PC-9 (cell line): ENCODE measurements around the gene VMA21. TPM values are rescaled to one million over a fixed set of nuclear protein-coding genes. Genes with fewer than 3 reads are reported as not detected.

Experiments used
- BruUV-seq: library from RNA; stranded (reverse); fragments of 400-500 nt; replicated peaks from 2 replicates; lab custom pipeline; 2021; lab: Mats Ljungman, UMichigan
- CTCF ChIA-PET: fragments of 300-600 bp; sonication (Branson Sonifier 250); formaldehyde crosslinking; loops from one replicate; lab custom pipeline; 2022; ENCODE audit warnings: antibody characterized with exemption; lab: Charles Lee
- POLR2A ChIA-PET: fragments of 300-600 bp; sonication (Branson Sonifier 250); formaldehyde crosslinking; loops from one replicate; lab custom pipeline; 2022; ENCODE audit warnings: antibody characterized with exemption; ENCODE audit not compliant: unreplicated experiment; lab: Charles Lee
- DNase-seq, 2 experiments: peaks; one replicate each; pipeline versions ENCODE4 v3.0.0 to v3.0.0-alpha.2; 2015 to 2022; ENCODE audit warnings: mixed read lengths in 1 of 2
- H2AFZ ChIP-seq: fragments of 200-600 bp; sonication (generic); 2 replicates; pipeline ENCODE4 v1.8.1; 2017; ENCODE audit warnings: antibody characterized with exemption
- H3F3A ChIP-seq: fragments of 200-600 bp; sonication (generic); 2 replicates; pipeline ENCODE4 v1.8.1; 2017; ENCODE audit warnings: antibody characterized with exemption, mild to moderate bottlenecking, low read depth; ENCODE audit not compliant: insufficient read depth
- H3K27ac ChIP-seq: fragments of 200-600 bp; sonication (generic); 2 replicates; pipeline ENCODE4 v1.6.1; 2016; ENCODE audit warnings: mixed run types
- H3K27me3 ChIP-seq: fragments of 200-600 bp; sonication (generic); 2 replicates; pipeline ENCODE4 v1.6.1; 2016; ENCODE audit warnings: low read depth, mixed run types; ENCODE audit not compliant: insufficient read depth
- H3K36me3 ChIP-seq: fragments of 200-600 bp; sonication (generic); 2 replicates; pipeline ENCODE4 v1.6.1; 2016; ENCODE audit warnings: low read depth, mixed run types
- H3K4me1 ChIP-seq: fragments of 200-600 bp; sonication (generic); replicated peaks from 2 replicates; pipeline ENCODE4 v1.6.1; 2016; ENCODE audit warnings: mixed run types; ENCODE audit not compliant: insufficient read depth
- H3K4me2 ChIP-seq: fragments of 200-600 bp; sonication (generic); 2 replicates; pipeline ENCODE4 v1.6.1; 2017; ENCODE audit warnings: mixed run types
- H3K4me3 ChIP-seq: fragments of 200-600 bp; sonication (generic); 2 replicates; pipeline ENCODE4 v1.6.1; 2016; ENCODE audit warnings: mixed run types
- H3K79me2 ChIP-seq: fragments of 200-600 bp; sonication (generic); 2 replicates; pipeline ENCODE4 v1.6.1; 2017; ENCODE audit warnings: low read depth, mixed run types
- H3K9me2 ChIP-seq: fragments of 200-600 bp; sonication (generic); 2 replicates; pipeline ENCODE4 v1.8.1; 2017; ENCODE audit warnings: mild to moderate bottlenecking; ENCODE audit not compliant: insufficient read depth
- H3K9me3 ChIP-seq: fragments of 200-600 bp; sonication (generic); 2 replicates; pipeline ENCODE4 v1.8.1; 2016; ENCODE audit warnings: low read depth; ENCODE audit not compliant: insufficient read depth
- H4K20me1 ChIP-seq: fragments of 200-600 bp; sonication (generic); 2 replicates; pipeline ENCODE4 v1.8.1; 2017; ENCODE audit not compliant: insufficient read depth
- EZH2 ChIP-seq: fragments of 200-600 bp; sonication (generic); IDR thresholded peaks from 2 replicates; pipeline ENCODE4 v1.8.0; 2017; ENCODE audit warnings: antibody characterized with exemption, low read depth
- intact Hi-C: fragments of 100-400 bp; cut with micrococcal nuclease; formaldehyde crosslinking; loops from one replicate; pipeline ENCODE4 v1.10.0; 2022; ENCODE audit not compliant: unreplicated experiment
- total RNA-seq: library from RNA; stranded (reverse); gene quantifications from 2 replicates; pipeline ENCODE4 v1.2.3, GENCODE V29; 2021
- TF ChIP-seq, protein P1 (sequence below): fragments of 200-600 bp; sonication (generic); conservative IDR thresholded peaks from 2 replicates; pipeline ENCODE4 v1.6.1; 2017; ENCODE audit warnings: mixed run types, antibody characterized with exemption, mild to moderate bottlenecking, moderate library complexity

VMA21 gene
- total RNA-seq, 1 experiment from 2014 or later: 58.4 TPM

- Histone ChIP-seq H3K4me3 (no peak overlapping the region), H3K4me1 (peaks cover 13% of the 10 kb centered on the region), H2AFZ (no peak overlapping the region), H3K9me2 (no peaks in the 10 kb centered on the region), H3K4me2 (no peak overlapping the region), H3K27me3 (0 out of 2 replicates have a peak, but pooled peaks cover 8% of the 10 kb centered on the region), H4K20me1 (no peaks in the 10 kb centered on the region), H3K79me2 (no peaks in the 10 kb centered on the region), H3F3A (peaks cover 16% of the 10 kb centered on the region), H3K27ac (no peak overlapping the region), H3K36me3 (no peaks in the 10 kb centered on the region), H3K9me3 (no peaks in the 10 kb centered on the region)
- TF ChIP-seq, protein P1, sequence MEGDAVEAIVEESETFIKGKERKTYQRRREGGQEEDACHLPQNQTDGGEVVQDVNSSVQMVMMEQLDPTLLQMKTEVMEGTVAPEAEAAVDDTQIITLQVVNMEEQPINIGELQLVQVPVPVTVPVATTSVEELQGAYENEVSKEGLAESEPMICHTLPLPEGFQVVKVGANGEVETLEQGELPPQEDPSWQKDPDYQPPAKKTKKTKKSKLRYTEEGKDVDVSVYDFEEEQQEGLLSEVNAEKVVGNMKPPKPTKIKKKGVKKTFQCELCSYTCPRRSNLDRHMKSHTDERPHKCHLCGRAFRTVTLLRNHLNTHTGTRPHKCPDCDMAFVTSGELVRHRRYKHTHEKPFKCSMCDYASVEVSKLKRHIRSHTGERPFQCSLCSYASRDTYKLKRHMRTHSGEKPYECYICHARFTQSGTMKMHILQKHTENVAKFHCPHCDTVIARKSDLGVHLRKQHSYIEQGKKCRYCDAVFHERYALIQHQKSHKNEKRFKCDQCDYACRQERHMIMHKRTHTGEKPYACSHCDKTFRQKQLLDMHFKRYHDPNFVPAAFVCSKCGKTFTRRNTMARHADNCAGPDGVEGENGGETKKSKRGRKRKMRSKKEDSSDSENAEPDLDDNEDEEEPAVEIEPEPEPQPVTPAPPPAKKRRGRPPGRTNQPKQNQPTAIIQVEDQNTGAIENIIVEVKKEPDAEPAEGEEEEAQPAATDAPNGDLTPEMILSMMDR: no peak
- TF ChIP-seq EZH2: no peak
- POLR2A ChIA-PET: no interaction called here
- CTCF ChIA-PET: no interaction called here
- intact Hi-C loops: loop anchor here (10.0 kb wide), 1 partner anchor 497 kb away; the partner anchor contains the start of gene CD99L2
- BruUV-seq: no TSS peak
- no peak for DNase-seq
Observed at GRCh38 chrX:151391722-151392121, 5.3 kb upstream of the VMA21 start.

GRCh38 chrX:151393514-151393913, 3.5 kb upstream of the VMA21 start:
- no peak for DNase-seq
- CTCF ChIA-PET: no interaction called here
- POLR2A ChIA-PET: no interaction called here

DNA sequence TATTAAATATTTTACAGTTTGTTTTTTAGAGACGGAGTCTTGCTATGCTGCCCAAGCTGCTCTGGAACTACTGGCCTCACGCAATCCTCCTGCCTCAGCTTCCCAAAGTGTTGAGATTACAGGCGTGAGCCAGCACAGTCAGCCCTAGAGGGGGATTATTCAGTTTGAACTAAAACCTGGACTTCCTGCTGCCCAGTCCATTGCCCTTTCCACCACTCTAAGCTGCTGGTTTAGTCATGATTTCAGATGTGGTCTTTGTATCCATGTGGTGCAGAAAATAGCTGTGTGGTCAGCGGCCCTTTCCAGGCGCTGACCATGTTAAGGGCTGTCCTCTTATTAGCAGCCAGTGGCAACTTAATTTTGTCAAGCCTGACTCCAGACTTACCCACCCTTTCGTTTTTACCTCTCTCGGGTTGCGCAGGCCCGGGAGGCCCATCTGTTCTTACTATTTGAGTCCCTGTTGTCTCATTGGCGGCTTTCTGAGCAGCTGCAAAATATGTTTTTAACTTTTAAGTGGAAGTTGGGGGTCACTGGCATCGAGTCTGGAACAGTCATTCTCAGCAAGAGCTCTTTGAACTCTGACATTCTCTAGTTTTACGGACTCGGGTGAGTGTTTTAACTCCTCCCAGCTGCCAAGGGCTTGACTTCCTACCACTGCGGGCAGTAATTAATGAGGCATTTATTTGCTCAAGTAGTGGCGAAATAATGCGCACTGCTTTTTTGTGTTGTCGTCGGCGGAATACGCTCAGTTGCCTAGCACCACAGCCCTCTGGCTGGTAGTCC, 773 bp upstream of the VMA21 start:
- TF ChIP-seq EZH2: no peak
- TF ChIP-seq, protein P1: no peak
- Histone ChIP-seq H3K4me1 (peaks cover 40% of the 10 kb centered on the region), H3K9me3 (no peaks in the 10 kb centered on the region), H4K20me1 (peaks cover 34% of the 10 kb centered on the region), H3K27ac (peak overlapping the region; percentile 82), H3K79me2 (peaks cover 42% of the 10 kb centered on the region), H3K9me2 (no peaks in the 10 kb centered on the region), H3K27me3 (no peaks in the 10 kb centered on the region), H3K4me2 (peak overlapping the region; percentile 84), H3K36me3 (no peaks in the 10 kb centered on the region), H3K4me3 (peak overlapping the region; percentile 97), H2AFZ (peak overlapping the region; percentile 94), H3F3A (peaks cover 17% of the 10 kb centered on the region)
- intact Hi-C loops: loop anchor here (1.0 to 10.0 kb wide), 2 partner anchors 413 to 501 kb away; partner anchors contain the start of genes CD99L2 and HMGB3
- DNase-seq: peak in 1 of 2 experiments; percentile 86
- POLR2A ChIA-PET: no interaction called here
- CTCF ChIA-PET: no interaction called here
- TSS peak; percentile 83 for BruUV-seq

More at GRCh38 chrX:151393514-151393913, 3.5 kb upstream of the VMA21 start:
- Histone ChIP-seq H3K36me3 (no peaks in the 10 kb centered on the region), H3K27me3 (0 out of 2 replicates have a peak, but pooled peaks cover 8% of the 10 kb centered on the region), H3K9me3 (no peaks in the 10 kb centered on the region), H4K20me1 (peaks cover 7% of the 10 kb centered on the region), H3K9me2 (no peaks in the 10 kb centered on the region), H3K4me2 (no peak overlapping the region), H3K4me1 (peaks cover 21% of the 10 kb centered on the region), H3K79me2 (peaks cover 15% of the 10 kb centered on the region), H3K27ac (no peak overlapping the region), H3F3A (peaks cover 17% of the 10 kb centered on the region), H2AFZ (no peak overlapping the region), H3K4me3 (no peak overlapping the region)
- intact Hi-C loops: loop anchor here (10.0 kb wide), 1 partner anchor 499 kb away; the partner anchor contains the start of gene CD99L2
- TF ChIP-seq EZH2: no peak
- TF ChIP-seq, protein P1: no peak
- no TSS peak for BruUV-seq
